GM12878 (cell line): ENCODE data around the gene LRRC70.
"Not testable (repeated sequence)": the region's sequence is repeated elsewhere in the genome, so short reads cannot be mapped to it uniquely, and the experiment has no call there.

Experiments used
- BCL11A ChIP-seq: IDR thresholded peaks from 2 replicates; pipeline ENCODE4 v1.6.1; 2011; ENCODE audit warnings: low read depth, low read length
- EZH2 ChIP-seq: IDR thresholded peaks from 2 replicates; pipeline ENCODE4 v1.6.1; 2012; ENCODE audit warnings: low read depth, mild to moderate bottlenecking, control low read depth, inconsistent platforms, low read length, borderline replicate concordance; ENCODE audit not compliant: control insufficient read depth
- HDAC2 ChIP-seq: fragments of 200-600 bp; sonication (generic); IDR thresholded peaks from 2 replicates; pipeline ENCODE4 v1.6.1; 2017
- JUNB ChIP-seq: IDR thresholded peaks from 2 replicates; pipeline ENCODE4 v1.6.1; 2016; ENCODE audit warnings: antibody characterized with exemption, mild to moderate bottlenecking
- MXI1 ChIP-seq: fragments of 150-350 bp; IDR thresholded peaks from 2 replicates; pipeline ENCODE4 v1.6.1; 2011; ENCODE audit warnings: low read depth, mild to moderate bottlenecking, inconsistent platforms, low read length, improper control_type of control experiment
- MYC ChIP-seq: IDR thresholded peaks from 2 replicates; pipeline ENCODE4 v1.6.1; 2011; ENCODE audit warnings: mild to moderate bottlenecking, low read length, moderate library complexity, inconsistent platforms; ENCODE audit not compliant: insufficient read depth, insufficient replicate concordance, insufficient read length, severe bottlenecking
- NR2C1 ChIP-seq: fragments of 450-650 bp; IDR thresholded peaks from 2 replicates; pipeline ENCODE4 v1.6.1; 2017; ENCODE audit warnings: antibody characterized with exemption, mild to moderate bottlenecking, moderate library complexity
- POLR2A ChIP-seq: IDR thresholded peaks from 2 replicates; pipeline ENCODE4 v1.6.1; 2011; ENCODE audit warnings: low read depth, mild to moderate bottlenecking, low read length
- YY1 ChIP-seq: IDR thresholded peaks from 2 replicates; pipeline ENCODE4 v1.6.1; 2011; ENCODE audit warnings: low read depth, mild to moderate bottlenecking, low read length

- TF ChIP-seq JUNB, EZH2, YY1, MYC, MXI1, HDAC2, POLR2A, NR2C1, BCL11A: not testable (repeated sequence)
These were observed 12.9 kb upstream of the LRRC70 start for GRCh38 chr5:62565740-62566139.
